GM19395 (cell line): ENCODE data around the gene SLAMF9.

Source experiments
- ATAC-seq: cut with Tn5 transposase; IDR thresholded peaks from one replicate; pipeline ENCODE4 v1.9.1; 2021; ENCODE audit warnings: mild to moderate bottlenecking, moderate library complexity; ENCODE audit not compliant: unreplicated experiment

SLAMF9 gene

DNA sequence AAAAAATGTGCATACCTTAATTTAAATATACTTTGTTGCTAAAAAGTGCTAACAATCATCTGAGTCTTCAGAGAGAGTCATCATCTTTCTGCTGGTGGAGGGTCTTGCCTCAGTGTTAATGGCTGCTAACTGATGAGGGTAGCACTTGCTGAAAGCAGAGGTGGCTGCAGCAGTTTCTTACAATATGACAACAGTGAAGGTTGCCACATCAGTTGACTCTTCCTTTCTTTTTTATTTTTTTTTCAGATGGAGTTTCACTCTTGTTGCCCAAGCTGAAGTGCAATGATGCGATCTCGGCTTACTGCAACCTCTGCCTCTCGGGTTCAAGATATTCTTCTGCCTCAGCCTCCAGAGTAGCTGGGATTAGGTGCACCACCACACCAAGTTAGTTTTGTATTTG is 51.5 kb downstream of the SLAMF9 start:
- ATAC-seq: no peak
